OCI-LY3 (cell line): ENCODE measurements around the gene PPCDC.
A peak's percentile ranks its signal among the peaks of the same experiment; 100 is the strongest.

ENCODE experiments used
- H2AFZ ChIP-seq: fragments of 200-600, 300-600 bp; shearing (Covaris generic); 2 replicates; pipeline ENCODE4 v1.6.0; 2014; ENCODE audit warnings: antibody characterized with exemption, low read depth, low read length
- H3K27ac ChIP-seq: fragments of 200-600, 300-600 bp; sonication (generic); 2 replicates; pipeline ENCODE4 v1.5.1; 2014; ENCODE audit warnings: mild to moderate bottlenecking, low read length, moderate library complexity, mixed read lengths
- H3K27me3 ChIP-seq: fragments of 200-600, 300-600 bp; sonication (generic); 2 replicates; pipeline ENCODE4 v1.6.1; 2014; ENCODE audit warnings: low read depth, low read length, mixed read lengths
- H3K36me3 ChIP-seq: fragments of 200-600, 300-600 bp; sonication (generic); replicated peaks from 2 replicates; pipeline ENCODE3; 2014; ENCODE audit warnings: low read depth, low read length, mixed read lengths
- H3K4me1 ChIP-seq: fragments of 300-600, 200-600 bp; sonication (generic); 2 replicates; pipeline ENCODE4 v1.6.1; 2014; ENCODE audit warnings: low read length, mixed read lengths
- H3K4me2 ChIP-seq: fragments of 200-600, 300-600 bp; sonication (generic); 2 replicates; pipeline ENCODE4 v1.6.1; 2014; ENCODE audit warnings: low read length, mixed read lengths
- H3K4me3 ChIP-seq: fragments of 300-600, 200-600 bp; sonication (generic); 2 replicates; pipeline ENCODE4 v1.5.1; 2014; ENCODE audit warnings: antibody characterized with exemption, mild to moderate bottlenecking, low read length, moderate library complexity
- H3K79me2 ChIP-seq: fragments of 300-600, 200-600 bp; shearing (Covaris generic); 2 replicates; pipeline ENCODE4 v1.6.1; 2014; ENCODE audit warnings: mild to moderate bottlenecking, low read length, mixed read lengths
- H3K9ac ChIP-seq: fragments of 300-600, 200-600 bp; shearing (Covaris generic); 2 replicates; pipeline ENCODE4 v1.6.0; 2014; ENCODE audit warnings: mild to moderate bottlenecking, low read length, moderate library complexity
- H3K9me3 ChIP-seq: fragments of 200-600, 300-600 bp; shearing (Covaris generic); 2 replicates; pipeline ENCODE4 v1.6.1; 2014; ENCODE audit warnings: low read length, mixed read lengths; ENCODE audit not compliant: insufficient read depth
- H4K20me1 ChIP-seq: fragments of 200-600, 300-600 bp; sonication (generic); 2 replicates; pipeline ENCODE4 v1.6.1; 2016; ENCODE audit warnings: low read length, mixed read lengths; ENCODE audit not compliant: insufficient read depth
- CTCF ChIP-seq: fragments of 200-600, 300-600 bp; sonication (generic); IDR thresholded peaks from 2 replicates; pipeline ENCODE4 v1.5.1; 2014; ENCODE audit warnings: antibody characterized with exemption, low read length, low read depth
- EZH2phosphoT487 ChIP-seq: fragments of 200-600 bp; shearing (Covaris generic); IDR thresholded peaks from 2 replicates; pipeline ENCODE4 v1.6.1; 2018; ENCODE audit warnings: antibody characterized with exemption, mixed run types, low read depth

PPCDC gene

GRCh38 chr15:75064846-75065245 lies 41.5 kb downstream of the PPCDC start:
- Histone ChIP-seq H3K79me2 (no peaks in the 10 kb centered on the region), H3K27me3 (peaks cover 68% of the 10 kb centered on the region), H3K36me3 (no peaks in the 10 kb centered on the region), H3K4me1 (peaks cover 40% of the 10 kb centered on the region), H3K9ac (no peak overlapping the region), H3K9me3 (peaks cover 5% of the 10 kb centered on the region; the same call in 1 of the 2 replicates), H4K20me1 (no peaks in the 10 kb centered on the region), H3K27ac (no peak overlapping the region), H2AFZ (no peak overlapping the region), H3K4me3 (no peak overlapping the region), H3K4me2 (no peak overlapping the region)
- TF ChIP-seq CTCF (no peak), EZH2phosphoT487 (no peak)

- no peak for TF ChIP-seq CTCF
- no peak for TF ChIP-seq EZH2phosphoT487
- Histone ChIP-seq H3K4me2 (no peak overlapping the region), H3K4me3 (no peak overlapping the region), H3K79me2 (no peaks in the 10 kb centered on the region), H3K4me1 (peaks cover 47% of the 10 kb centered on the region), H3K9ac (no peak overlapping the region), H2AFZ (no peak overlapping the region), H4K20me1 (no peaks in the 10 kb centered on the region), H3K27ac (no peak overlapping the region), H3K27me3 (peaks cover 72% of the 10 kb centered on the region), H3K9me3 (peaks cover 5% of the 10 kb centered on the region; the same call in 1 of the 2 replicates), H3K36me3 (no peaks in the 10 kb centered on the region)
Measured at GRCh38 chr15:75065467-75065850, 42.1 kb downstream of the PPCDC start.

GRCh38 chr15:75065851-75066509 lies 42.6 kb downstream of the PPCDC start:
- no peak overlapping the region for H3K4me3 ChIP-seq
- TF ChIP-seq CTCF (no peak), EZH2phosphoT487 (no peak)
- H4K20me1 ChIP-seq = no peaks in the 10 kb centered on the region
- no peak overlapping the region for H2AFZ ChIP-seq
- H3K9ac ChIP-seq = no peak overlapping the region
- no peak overlapping the region for H3K27ac ChIP-seq
- H3K4me1 ChIP-seq = peaks cover 47% of the 10 kb centered on the region
- H3K4me2 ChIP-seq = no peak overlapping the region
- peaks cover 75% of the 10 kb centered on the region for H3K27me3 ChIP-seq
- H3K79me2 ChIP-seq = no peaks in the 10 kb centered on the region
- peaks cover 5% of the 10 kb centered on the region; the same call in 1 of the 2 replicates for H3K9me3 ChIP-seq
- H3K36me3 ChIP-seq = no peaks in the 10 kb centered on the region

GRCh38 chr15:75067123-75067830 lies 43.9 kb downstream of the PPCDC start:
- Histone ChIP-seq H3K4me1 (peaks cover 47% of the 10 kb centered on the region), H3K36me3 (no peaks in the 10 kb centered on the region), H3K9me3 (peaks cover 5% of the 10 kb centered on the region; the same call in 1 of the 2 replicates), H3K27me3 (peaks cover 79% of the 10 kb centered on the region), H4K20me1 (no peaks in the 10 kb centered on the region), H3K27ac (no peak overlapping the region), H3K4me3 (0 out of 2 replicates have a peak overlapping the region, but pooled peaks have one; percentile 5), H3K4me2 (peak overlapping the region; percentile 38), H3K9ac (no peak overlapping the region), H2AFZ (no peak overlapping the region), H3K79me2 (no peaks in the 10 kb centered on the region)
- TF ChIP-seq CTCF (no peak), EZH2phosphoT487 (no peak)
